ENCODE results near the gene DACT1.

DNA sequence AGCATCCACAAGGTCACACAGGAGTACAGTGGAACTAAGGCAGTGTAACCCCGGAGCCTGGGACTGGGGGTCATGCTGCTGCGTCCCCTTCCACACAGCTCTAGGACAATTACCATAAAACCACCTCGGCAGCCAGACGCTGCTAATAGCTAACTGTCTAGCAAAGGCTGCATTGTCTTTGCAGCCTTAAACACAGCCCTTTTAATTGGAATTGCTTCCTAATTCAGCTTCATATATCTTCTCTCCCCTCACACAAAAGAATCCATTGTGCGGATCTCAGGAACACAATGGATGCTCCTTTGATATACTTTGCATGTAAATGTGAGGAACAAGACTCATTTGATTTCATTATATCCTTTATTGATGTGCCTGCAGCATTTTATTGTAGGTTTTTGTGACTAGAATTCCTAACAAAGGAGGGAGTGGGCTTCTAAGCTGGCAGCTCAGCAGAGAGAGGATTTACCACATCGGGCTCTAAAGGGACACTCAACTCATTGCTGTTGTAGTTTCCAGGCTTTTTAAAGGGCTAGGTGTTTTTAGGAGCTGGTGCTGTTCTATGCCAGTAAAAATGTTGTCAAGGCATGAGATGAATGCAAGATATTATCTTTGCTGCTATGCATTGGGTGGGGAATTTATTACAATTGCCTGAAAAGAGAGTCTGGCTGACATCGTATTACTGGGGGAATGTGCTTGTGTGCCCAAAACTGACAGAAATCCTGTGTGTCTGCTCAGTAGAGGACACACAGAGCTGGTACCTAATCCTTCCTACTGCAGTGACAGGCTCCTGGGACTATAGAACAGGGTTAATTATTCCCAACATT, 30.4 kb upstream of the DACT1 start:
- TF ChIP-seq SUZ12 (IDR thresholded peaks at IDR 0.05) = no peak
- TF ChIP-seq SP1 (IDR thresholded peaks at IDR 0.05) = no peak
- no peak for TF ChIP-seq BHLHE40 (IDR thresholded peaks at IDR 0.05; ENCODE audit: borderline replicate concordance)
- no peak for TF ChIP-seq FOXM1 (IDR thresholded peaks at IDR 0.05; ENCODE audit: borderline replicate concordance)
- no peak for TF ChIP-seq FOXA1 (IDR thresholded peaks at IDR 0.05)
- TF ChIP-seq ELF4 (IDR thresholded peaks at IDR 0.05) = no peak
- TF ChIP-seq ZNF384 (IDR thresholded peaks at IDR 0.05) = no peak
- TF ChIP-seq, protein P1, sequence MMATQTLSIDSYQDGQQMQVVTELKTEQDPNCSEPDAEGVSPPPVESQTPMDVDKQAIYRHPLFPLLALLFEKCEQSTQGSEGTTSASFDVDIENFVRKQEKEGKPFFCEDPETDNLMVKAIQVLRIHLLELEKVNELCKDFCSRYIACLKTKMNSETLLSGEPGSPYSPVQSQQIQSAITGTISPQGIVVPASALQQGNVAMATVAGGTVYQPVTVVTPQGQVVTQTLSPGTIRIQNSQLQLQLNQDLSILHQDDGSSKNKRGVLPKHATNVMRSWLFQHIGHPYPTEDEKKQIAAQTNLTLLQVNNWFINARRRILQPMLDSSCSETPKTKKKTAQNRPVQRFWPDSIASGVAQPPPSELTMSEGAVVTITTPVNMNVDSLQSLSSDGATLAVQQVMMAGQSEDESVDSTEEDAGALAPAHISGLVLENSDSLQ (IDR thresholded peaks at IDR 0.05) = no peak
- no peak for TF ChIP-seq CTBP1 (IDR thresholded peaks at IDR 0.05; ENCODE audit: borderline replicate concordance)
- TF ChIP-seq TARDBP (IDR thresholded peaks at IDR 0.05) = no peak
- no peak for TF ChIP-seq NFRKB (IDR thresholded peaks at IDR 0.05)
- no peak for TF ChIP-seq ARNT (IDR thresholded peaks at IDR 0.05)
- no peak for TF ChIP-seq LEF1 (IDR thresholded peaks at IDR 0.05; ENCODE audit: borderline replicate concordance)
- no peak for TF ChIP-seq FOXK2 (IDR thresholded peaks at IDR 0.05)
